ENCODE results near the gene FBXW2. TPM values are rescaled to one million over a fixed set of nuclear protein-coding genes. Genes with fewer than 3 reads are reported as not detected.

FBXW2 gene
- total RNA-seq, 1 donor from 2014 or later: 67.7 TPM

- Mint-ChIP-seq H3K27me3 (no peaks in the 10 kb centered on the region), H3K36me3 (peaks cover 18% of the 10 kb centered on the region), H3K4me3 (no peak overlapping the region), H3K27ac (no peak overlapping the region), H3K4me1 (ENCODE audit: unreplicated experiment) (no peaks in the 10 kb centered on the region), H3K9me3 (no peaks in the 10 kb centered on the region)
- no peak for DNase-seq (ENCODE audit: extremely low spot score, unreplicated experiment)
- no peak for TF ChIP-seq CTCF (conservative IDR thresholded peaks at IDR 0.05)
These were observed 16.0 kb downstream of the FBXW2 start for GRCh38 chr9:120777229-120777628.

GRCh38 chr9:120776788-120777187 is 16.4 kb downstream of the FBXW2 start:
- Mint-ChIP-seq H3K4me1 (ENCODE audit: unreplicated experiment) (no peaks in the 10 kb centered on the region), H3K36me3 (peaks cover 18% of the 10 kb centered on the region), H3K27me3 (no peaks in the 10 kb centered on the region), H3K4me3 (no peak overlapping the region), H3K27ac (no peak overlapping the region), H3K9me3 (no peaks in the 10 kb centered on the region)
- no peak for TF ChIP-seq CTCF (conservative IDR thresholded peaks at IDR 0.05)
- no peak for DNase-seq (ENCODE audit: extremely low spot score, unreplicated experiment)

- Mint-ChIP-seq H3K9me3 (no peaks in the 10 kb centered on the region), H3K36me3 (peaks cover 13% of the 10 kb centered on the region), H3K27ac (no peak overlapping the region), H3K27me3 (no peaks in the 10 kb centered on the region), H3K4me3 (no peak overlapping the region), H3K4me1 (ENCODE audit: unreplicated experiment) (no peaks in the 10 kb centered on the region)
- no peak for DNase-seq (ENCODE audit: extremely low spot score, unreplicated experiment)
- TF ChIP-seq CTCF (conservative IDR thresholded peaks at IDR 0.05): no peak
These were observed 17.4 kb downstream of the FBXW2 start for GRCh38 chr9:120775859-120776258.

GRCh38 chr9:120774719-120775118 is 18.5 kb downstream of the FBXW2 start:
- Mint-ChIP-seq H3K9me3 (no peaks in the 10 kb centered on the region), H3K4me1 (ENCODE audit: unreplicated experiment) (no peaks in the 10 kb centered on the region), H3K27me3 (no peaks in the 10 kb centered on the region), H3K27ac (no peak overlapping the region), H3K36me3 (peaks cover 15% of the 10 kb centered on the region), H3K4me3 (no peak overlapping the region)
- DNase-seq (ENCODE audit: extremely low spot score, unreplicated experiment): no peak
- TF ChIP-seq CTCF (conservative IDR thresholded peaks at IDR 0.05): peak; percentile 38

GRCh38 chr9:120773256-120773655 is 20.0 kb downstream of the FBXW2 start:
- H3K36me3 Mint-ChIP-seq: peaks cover 18% of the 10 kb centered on the region
- no peaks in the 10 kb centered on the region for H3K4me1 Mint-ChIP-seq (ENCODE audit: unreplicated experiment)
- no peak for DNase-seq (ENCODE audit: extremely low spot score, unreplicated experiment)
- H3K27me3 Mint-ChIP-seq: no peaks in the 10 kb centered on the region
- H3K9me3 Mint-ChIP-seq: no peaks in the 10 kb centered on the region
- no peak overlapping the region for H3K27ac Mint-ChIP-seq
- H3K4me3 Mint-ChIP-seq: no peak overlapping the region
- TF ChIP-seq CTCF (conservative IDR thresholded peaks at IDR 0.05): no peak

- H3K4me1 Mint-ChIP-seq (ENCODE audit: unreplicated experiment): no peaks in the 10 kb centered on the region
- H3K9me3 Mint-ChIP-seq: no peaks in the 10 kb centered on the region
- H3K27me3 Mint-ChIP-seq: no peaks in the 10 kb centered on the region
- no peak overlapping the region for H3K4me3 Mint-ChIP-seq
- no peak overlapping the region for H3K27ac Mint-ChIP-seq
- TF ChIP-seq CTCF (conservative IDR thresholded peaks at IDR 0.05): no peak
- no peak for DNase-seq (ENCODE audit: extremely low spot score, unreplicated experiment)
- peaks cover 20% of the 10 kb centered on the region for H3K36me3 Mint-ChIP-seq
These were observed 22.3 kb downstream of the FBXW2 start for GRCh38 chr9:120770931-120771330.
